ENCODE results near the gene ZAR1.

Gene ZAR1

GRCh38 chr4:48461000-48461399 lies 29.1 kb upstream of the ZAR1 start:
- TF ChIP-seq, protein P1, sequence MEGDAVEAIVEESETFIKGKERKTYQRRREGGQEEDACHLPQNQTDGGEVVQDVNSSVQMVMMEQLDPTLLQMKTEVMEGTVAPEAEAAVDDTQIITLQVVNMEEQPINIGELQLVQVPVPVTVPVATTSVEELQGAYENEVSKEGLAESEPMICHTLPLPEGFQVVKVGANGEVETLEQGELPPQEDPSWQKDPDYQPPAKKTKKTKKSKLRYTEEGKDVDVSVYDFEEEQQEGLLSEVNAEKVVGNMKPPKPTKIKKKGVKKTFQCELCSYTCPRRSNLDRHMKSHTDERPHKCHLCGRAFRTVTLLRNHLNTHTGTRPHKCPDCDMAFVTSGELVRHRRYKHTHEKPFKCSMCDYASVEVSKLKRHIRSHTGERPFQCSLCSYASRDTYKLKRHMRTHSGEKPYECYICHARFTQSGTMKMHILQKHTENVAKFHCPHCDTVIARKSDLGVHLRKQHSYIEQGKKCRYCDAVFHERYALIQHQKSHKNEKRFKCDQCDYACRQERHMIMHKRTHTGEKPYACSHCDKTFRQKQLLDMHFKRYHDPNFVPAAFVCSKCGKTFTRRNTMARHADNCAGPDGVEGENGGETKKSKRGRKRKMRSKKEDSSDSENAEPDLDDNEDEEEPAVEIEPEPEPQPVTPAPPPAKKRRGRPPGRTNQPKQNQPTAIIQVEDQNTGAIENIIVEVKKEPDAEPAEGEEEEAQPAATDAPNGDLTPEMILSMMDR (IDR thresholded peaks at IDR 0.05; ENCODE audit: insufficient read depth, low read depth, low read length, missing control alignments): no peak
- DNase-seq (ENCODE audit: low read depth): no peak
- no peak overlapping the region for H3K4me3 ChIP-seq (ENCODE audit: low read depth, low read length)

DNA sequence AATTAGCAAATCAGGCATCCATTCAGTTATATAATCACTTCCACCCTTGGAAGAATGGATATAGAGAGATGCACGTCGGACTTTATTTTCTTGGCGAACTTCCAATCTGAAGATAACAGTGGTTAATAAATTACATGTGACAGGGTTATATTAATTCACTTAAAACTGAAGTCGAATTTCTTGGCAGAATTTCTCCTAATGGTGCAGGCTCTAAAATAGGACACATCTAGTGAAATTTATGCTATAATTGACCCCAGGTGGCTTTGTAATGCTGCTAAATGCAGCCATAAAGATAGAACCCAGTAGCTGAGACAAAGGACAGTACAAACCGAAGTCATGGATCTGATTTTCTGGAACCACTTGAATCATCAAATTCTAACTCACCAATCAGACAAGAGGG lies 27.7 kb upstream of the ZAR1 start:
- TF ChIP-seq, protein P1 (IDR thresholded peaks at IDR 0.05; ENCODE audit: insufficient read depth, low read depth, low read length, missing control alignments): no peak
- no peak overlapping the region for H3K4me3 ChIP-seq (ENCODE audit: low read depth, low read length)
- no peak for DNase-seq (ENCODE audit: low read depth)

GRCh38 chr4:48467442-48467841 lies 22.6 kb upstream of the ZAR1 start:
- no peak for DNase-seq (ENCODE audit: low read depth)
- TF ChIP-seq, protein P1 (IDR thresholded peaks at IDR 0.05; ENCODE audit: insufficient read depth, low read depth, low read length, missing control alignments): no peak
- no peak overlapping the region for H3K4me3 ChIP-seq (ENCODE audit: low read depth, low read length)

GRCh38 chr4:48467891-48468290 lies 22.2 kb upstream of the ZAR1 start:
- no peak for DNase-seq (ENCODE audit: low read depth)
- TF ChIP-seq, protein P1 (IDR thresholded peaks at IDR 0.05; ENCODE audit: insufficient read depth, low read depth, low read length, missing control alignments): no peak
- no peak overlapping the region for H3K4me3 ChIP-seq (ENCODE audit: low read depth, low read length)

DNA sequence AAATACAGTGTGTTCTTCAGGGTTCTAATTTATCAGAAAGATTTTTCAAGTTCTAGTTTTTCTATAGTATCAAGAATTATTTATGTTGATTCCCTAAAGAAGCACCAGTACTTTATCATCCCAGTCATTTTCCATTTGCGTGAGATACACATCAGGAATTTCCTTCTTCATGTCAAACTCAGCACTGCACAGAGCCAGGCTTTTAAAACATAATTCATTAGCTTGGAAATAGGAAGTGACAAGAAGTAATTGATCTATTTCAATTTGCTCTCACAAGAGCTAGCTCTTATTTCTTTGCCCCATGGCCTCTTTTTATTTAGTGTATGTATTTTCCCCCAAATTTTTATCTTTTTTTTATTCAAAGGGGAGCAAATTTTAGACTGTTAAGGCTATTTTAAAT lies 19.9 kb upstream of the ZAR1 start:
- TF ChIP-seq, protein P1 (IDR thresholded peaks at IDR 0.05; ENCODE audit: insufficient read depth, low read depth, low read length, missing control alignments): no peak
- no peak overlapping the region for H3K4me3 ChIP-seq (ENCODE audit: low read depth, low read length)
- DNase-seq (ENCODE audit: low read depth): no peak

- TF ChIP-seq, protein P1 (IDR thresholded peaks at IDR 0.05; ENCODE audit: insufficient read depth, low read depth, low read length, missing control alignments): no peak
- no peak overlapping the region for H3K4me3 ChIP-seq (ENCODE audit: low read depth, low read length)
- no peak for DNase-seq (ENCODE audit: low read depth)
Measured at GRCh38 chr4:48470570-48470969, 19.5 kb upstream of the ZAR1 start.

- TF ChIP-seq, protein P1 (IDR thresholded peaks at IDR 0.05; ENCODE audit: insufficient read depth, low read depth, low read length, missing control alignments): no peak
- no peak for DNase-seq (ENCODE audit: low read depth)
- H3K4me3 ChIP-seq (ENCODE audit: low read depth, low read length): no peak overlapping the region
Measured at GRCh38 chr4:48472794-48473193, 17.3 kb upstream of the ZAR1 start.

Data from GM12865 (cell line).